Measurements from ENCODE around the gene EI24.

Gene EI24

DNA sequence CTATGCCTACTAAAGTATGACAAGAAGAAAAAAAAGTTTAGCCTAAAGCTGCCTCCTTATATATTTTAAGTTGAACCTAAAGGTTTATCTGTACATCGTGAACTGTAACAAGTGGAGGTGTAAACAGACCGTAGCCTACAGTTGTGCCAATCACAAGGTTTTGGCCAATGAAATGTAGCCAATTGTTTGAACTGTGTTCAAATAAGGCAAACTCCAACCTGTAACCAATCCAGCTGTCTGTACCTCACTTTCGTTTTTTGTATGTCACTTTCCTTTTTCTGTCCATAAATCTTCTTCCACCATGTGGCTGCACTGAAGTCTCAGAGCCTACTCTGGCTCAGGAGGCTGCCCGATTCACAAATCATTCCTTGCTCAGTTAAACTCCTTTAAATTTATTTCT is 6.8 kb upstream of the EI24 start:
- H3K4me3 ChIP-seq (ENCODE audit: low read length): no peak overlapping the region
- H3K79me2 ChIP-seq (ENCODE audit: control insufficient read depth, low read length): no peaks in the 10 kb centered on the region
- H3K27me3 ChIP-seq (ENCODE audit: control insufficient read depth, low read length): no peaks in the 10 kb centered on the region
- H3K27ac ChIP-seq (ENCODE audit: low read depth, low read length): no peak overlapping the region
- H3K36me3 ChIP-seq (ENCODE audit: control insufficient read depth, low read length): no peaks in the 10 kb centered on the region
- no peaks in the 10 kb centered on the region for H3F3A ChIP-seq (ENCODE audit: control insufficient read depth, insufficient read depth)
- no peak overlapping the region for H3K4me2 ChIP-seq (ENCODE audit: low read length)
- TF ChIP-seq EZH2phosphoT487 (IDR thresholded peaks at IDR 0.05; ENCODE audit: borderline replicate concordance, low read length): no peak
- TF ChIP-seq, protein P1, sequence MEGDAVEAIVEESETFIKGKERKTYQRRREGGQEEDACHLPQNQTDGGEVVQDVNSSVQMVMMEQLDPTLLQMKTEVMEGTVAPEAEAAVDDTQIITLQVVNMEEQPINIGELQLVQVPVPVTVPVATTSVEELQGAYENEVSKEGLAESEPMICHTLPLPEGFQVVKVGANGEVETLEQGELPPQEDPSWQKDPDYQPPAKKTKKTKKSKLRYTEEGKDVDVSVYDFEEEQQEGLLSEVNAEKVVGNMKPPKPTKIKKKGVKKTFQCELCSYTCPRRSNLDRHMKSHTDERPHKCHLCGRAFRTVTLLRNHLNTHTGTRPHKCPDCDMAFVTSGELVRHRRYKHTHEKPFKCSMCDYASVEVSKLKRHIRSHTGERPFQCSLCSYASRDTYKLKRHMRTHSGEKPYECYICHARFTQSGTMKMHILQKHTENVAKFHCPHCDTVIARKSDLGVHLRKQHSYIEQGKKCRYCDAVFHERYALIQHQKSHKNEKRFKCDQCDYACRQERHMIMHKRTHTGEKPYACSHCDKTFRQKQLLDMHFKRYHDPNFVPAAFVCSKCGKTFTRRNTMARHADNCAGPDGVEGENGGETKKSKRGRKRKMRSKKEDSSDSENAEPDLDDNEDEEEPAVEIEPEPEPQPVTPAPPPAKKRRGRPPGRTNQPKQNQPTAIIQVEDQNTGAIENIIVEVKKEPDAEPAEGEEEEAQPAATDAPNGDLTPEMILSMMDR (IDR thresholded peaks at IDR 0.05; ENCODE audit: low read depth, low read length, poor library complexity, severe bottlenecking): no peak
- H3K9me2 ChIP-seq (replicated peaks; ENCODE audit: control insufficient read depth, low read length): no peaks in the 10 kb centered on the region
- no peaks in the 10 kb centered on the region for H4K20me1 ChIP-seq (ENCODE audit: control insufficient read depth, insufficient read depth, low read depth, low read length)
- H3K9me3 ChIP-seq (ENCODE audit: control insufficient read depth, insufficient read depth, low read length): no peaks in the 10 kb centered on the region
- H3K4me1 ChIP-seq (ENCODE audit: control insufficient read depth, low read length): peaks cover 2% of the 10 kb centered on the region; the same call in 1 of the 2 replicates

DNA sequence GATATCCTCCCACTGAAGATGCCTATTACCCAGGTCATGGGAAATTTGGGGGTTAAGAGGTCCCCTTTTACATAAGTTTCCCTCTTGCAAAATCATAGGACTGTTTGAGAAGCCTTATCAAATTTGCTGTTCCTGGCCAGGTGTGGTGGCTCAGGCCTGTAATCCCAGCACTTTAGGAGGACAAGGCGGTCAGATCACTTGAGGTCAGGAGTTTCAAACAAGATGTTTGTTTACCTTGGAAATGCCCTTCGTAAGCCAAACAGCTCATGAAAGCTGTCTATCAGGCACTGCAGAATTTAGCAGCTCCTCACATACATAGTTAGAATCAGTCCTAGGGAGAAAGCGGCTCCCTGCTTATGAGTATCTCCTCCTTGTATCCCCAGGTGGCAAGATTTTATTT is 4.9 kb upstream of the EI24 start:
- Histone ChIP-seq H3K4me2 (ENCODE audit: low read length) (no peak overlapping the region), H3K9me2 (replicated peaks; ENCODE audit: control insufficient read depth, low read length) (no peaks in the 10 kb centered on the region), H4K20me1 (ENCODE audit: control insufficient read depth, insufficient read depth, low read depth, low read length) (no peaks in the 10 kb centered on the region), H3F3A (ENCODE audit: control insufficient read depth, insufficient read depth) (peaks cover 4% of the 10 kb centered on the region; the same call in 1 of the 2 replicates), H3K4me1 (ENCODE audit: control insufficient read depth, low read length) (peaks cover 14% of the 10 kb centered on the region), H3K27me3 (ENCODE audit: control insufficient read depth, low read length) (no peaks in the 10 kb centered on the region), H3K79me2 (ENCODE audit: control insufficient read depth, low read length) (peaks cover 4% of the 10 kb centered on the region), H3K9me3 (ENCODE audit: control insufficient read depth, insufficient read depth, low read length) (no peaks in the 10 kb centered on the region), H3K36me3 (ENCODE audit: control insufficient read depth, low read length) (no peaks in the 10 kb centered on the region), H3K27ac (ENCODE audit: low read depth, low read length) (no peak overlapping the region), H3K4me3 (ENCODE audit: low read length) (no peak overlapping the region)
- no peak for TF ChIP-seq EZH2phosphoT487 (IDR thresholded peaks at IDR 0.05; ENCODE audit: borderline replicate concordance, low read length)
- TF ChIP-seq, protein P1 (IDR thresholded peaks at IDR 0.05; ENCODE audit: low read depth, low read length, poor library complexity, severe bottlenecking): no peak

DNA sequence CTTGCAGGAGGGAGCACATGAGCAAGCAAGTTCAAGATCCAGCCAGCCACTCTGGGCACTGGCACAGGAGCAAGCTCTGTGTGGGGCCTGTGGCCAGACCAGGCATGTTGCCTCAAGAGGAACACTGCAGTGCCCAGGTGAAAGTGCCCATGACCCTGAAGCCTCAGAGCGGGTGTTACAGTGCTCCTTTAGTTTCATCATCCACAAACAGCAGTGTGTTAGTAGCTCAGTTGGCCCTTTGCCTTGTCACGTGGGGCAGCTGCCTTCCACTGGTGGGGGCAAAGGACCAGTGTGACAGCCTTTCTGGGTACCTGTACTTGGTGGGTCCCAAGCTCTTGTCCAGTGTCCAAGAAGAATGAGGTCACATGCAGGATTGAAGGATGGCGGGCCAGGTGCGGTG is 3.0 kb upstream of the EI24 start:
- Histone ChIP-seq H3K9me2 (replicated peaks; ENCODE audit: control insufficient read depth, low read length) (no peaks in the 10 kb centered on the region), H4K20me1 (ENCODE audit: control insufficient read depth, insufficient read depth, low read depth, low read length) (no peaks in the 10 kb centered on the region), H3K27ac (ENCODE audit: low read depth, low read length) (no peak overlapping the region), H3K27me3 (ENCODE audit: control insufficient read depth, low read length) (no peaks in the 10 kb centered on the region), H3K36me3 (ENCODE audit: control insufficient read depth, low read length) (peaks cover 11% of the 10 kb centered on the region), H3K9me3 (ENCODE audit: control insufficient read depth, insufficient read depth, low read length) (no peaks in the 10 kb centered on the region), H3K4me3 (ENCODE audit: low read length) (no peak overlapping the region), H3K4me1 (ENCODE audit: control insufficient read depth, low read length) (peaks cover 26% of the 10 kb centered on the region), H3K4me2 (ENCODE audit: low read length) (no peak overlapping the region), H3K79me2 (ENCODE audit: control insufficient read depth, low read length) (peaks cover 22% of the 10 kb centered on the region), H3F3A (ENCODE audit: control insufficient read depth, insufficient read depth) (peaks cover 4% of the 10 kb centered on the region; the same call in 1 of the 2 replicates)
- TF ChIP-seq EZH2phosphoT487 (IDR thresholded peaks at IDR 0.05; ENCODE audit: borderline replicate concordance, low read length): no peak
- TF ChIP-seq, protein P1 (IDR thresholded peaks at IDR 0.05; ENCODE audit: low read depth, low read length, poor library complexity, severe bottlenecking): no peak

Data from DOHH2 (cell line).